A673 (cell line): ENCODE measurements around the gene SHISA5.

Source experiments
- CTCF ChIP-seq: fragments of 300-800, 200-600 bp; sonication (generic); conservative IDR thresholded peaks from 2 replicates; pipeline ENCODE4 v1.5.1; 2017; ENCODE audit warnings: low read depth, mild to moderate bottlenecking, antibody characterized with exemption, low read length, moderate library complexity, mixed read lengths
- EZH2 ChIP-seq: fragments of 200-600 bp; sonication (generic); IDR thresholded peaks from 2 replicates; pipeline ENCODE4 v1.6.1; 2017; ENCODE audit warnings: borderline replicate concordance, low read depth, mild to moderate bottlenecking, mixed read lengths, antibody characterized with exemption, low read length; ENCODE audit not compliant: poor library complexity, severe bottlenecking

- TF ChIP-seq CTCF = no peak
- no peak for TF ChIP-seq EZH2
These were observed 76.4 kb downstream of the SHISA5 start for GRCh38 chr3:48427630-48427962.
